ENCODE results near the gene SMTNL2. TPM values are rescaled to one million over a fixed set of nuclear protein-coding genes. Genes with fewer than 3 reads are reported as not detected.

The SMTNL2 gene
- total RNA-seq, 1 donor from 2014 or later: 22.0 TPM

DNA sequence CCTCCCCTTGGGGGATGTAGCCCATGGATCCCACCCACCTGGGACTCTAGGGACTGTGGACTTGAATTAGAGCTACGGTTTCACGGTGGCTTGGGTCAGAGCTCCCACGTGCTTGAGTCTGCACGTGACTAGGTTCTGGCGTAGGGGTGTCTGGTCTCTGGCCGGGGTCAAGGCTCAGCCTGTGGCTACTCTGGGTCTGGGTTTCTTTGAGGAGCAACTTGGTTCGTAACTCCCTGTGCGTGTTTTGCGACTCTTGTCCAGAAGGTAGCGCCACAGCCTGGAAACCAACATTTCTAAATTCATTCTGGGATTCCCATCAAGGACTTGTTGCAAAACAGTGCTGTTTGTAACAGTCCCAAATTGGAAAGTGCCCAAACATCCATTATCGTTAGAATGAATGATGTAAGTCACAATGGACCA lies 23.5 kb upstream of the SMTNL2 start:
- Mint-ChIP-seq H3K36me3 (ENCODE audit: unreplicated experiment) (no peaks in the 10 kb centered on the region), H3K9me3 (ENCODE audit: unreplicated experiment) (no peaks in the 10 kb centered on the region), H3K27me3 (ENCODE audit: unreplicated experiment) (peaks cover 6% of the 10 kb centered on the region), H3K4me3 (ENCODE audit: unreplicated experiment) (peak overlapping the region; percentile 49), H3K27ac (ENCODE audit: unreplicated experiment) (peak overlapping the region; percentile 48), H3K4me1 (ENCODE audit: low read depth, unreplicated experiment) (peaks cover 17% of the 10 kb centered on the region)
- TF ChIP-seq, protein P1, sequence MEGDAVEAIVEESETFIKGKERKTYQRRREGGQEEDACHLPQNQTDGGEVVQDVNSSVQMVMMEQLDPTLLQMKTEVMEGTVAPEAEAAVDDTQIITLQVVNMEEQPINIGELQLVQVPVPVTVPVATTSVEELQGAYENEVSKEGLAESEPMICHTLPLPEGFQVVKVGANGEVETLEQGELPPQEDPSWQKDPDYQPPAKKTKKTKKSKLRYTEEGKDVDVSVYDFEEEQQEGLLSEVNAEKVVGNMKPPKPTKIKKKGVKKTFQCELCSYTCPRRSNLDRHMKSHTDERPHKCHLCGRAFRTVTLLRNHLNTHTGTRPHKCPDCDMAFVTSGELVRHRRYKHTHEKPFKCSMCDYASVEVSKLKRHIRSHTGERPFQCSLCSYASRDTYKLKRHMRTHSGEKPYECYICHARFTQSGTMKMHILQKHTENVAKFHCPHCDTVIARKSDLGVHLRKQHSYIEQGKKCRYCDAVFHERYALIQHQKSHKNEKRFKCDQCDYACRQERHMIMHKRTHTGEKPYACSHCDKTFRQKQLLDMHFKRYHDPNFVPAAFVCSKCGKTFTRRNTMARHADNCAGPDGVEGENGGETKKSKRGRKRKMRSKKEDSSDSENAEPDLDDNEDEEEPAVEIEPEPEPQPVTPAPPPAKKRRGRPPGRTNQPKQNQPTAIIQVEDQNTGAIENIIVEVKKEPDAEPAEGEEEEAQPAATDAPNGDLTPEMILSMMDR (IDR thresholded peaks at IDR 0.05; ENCODE audit: partially characterized antibody, unreplicated experiment): no peak
- DNase-seq: no peak

DNA sequence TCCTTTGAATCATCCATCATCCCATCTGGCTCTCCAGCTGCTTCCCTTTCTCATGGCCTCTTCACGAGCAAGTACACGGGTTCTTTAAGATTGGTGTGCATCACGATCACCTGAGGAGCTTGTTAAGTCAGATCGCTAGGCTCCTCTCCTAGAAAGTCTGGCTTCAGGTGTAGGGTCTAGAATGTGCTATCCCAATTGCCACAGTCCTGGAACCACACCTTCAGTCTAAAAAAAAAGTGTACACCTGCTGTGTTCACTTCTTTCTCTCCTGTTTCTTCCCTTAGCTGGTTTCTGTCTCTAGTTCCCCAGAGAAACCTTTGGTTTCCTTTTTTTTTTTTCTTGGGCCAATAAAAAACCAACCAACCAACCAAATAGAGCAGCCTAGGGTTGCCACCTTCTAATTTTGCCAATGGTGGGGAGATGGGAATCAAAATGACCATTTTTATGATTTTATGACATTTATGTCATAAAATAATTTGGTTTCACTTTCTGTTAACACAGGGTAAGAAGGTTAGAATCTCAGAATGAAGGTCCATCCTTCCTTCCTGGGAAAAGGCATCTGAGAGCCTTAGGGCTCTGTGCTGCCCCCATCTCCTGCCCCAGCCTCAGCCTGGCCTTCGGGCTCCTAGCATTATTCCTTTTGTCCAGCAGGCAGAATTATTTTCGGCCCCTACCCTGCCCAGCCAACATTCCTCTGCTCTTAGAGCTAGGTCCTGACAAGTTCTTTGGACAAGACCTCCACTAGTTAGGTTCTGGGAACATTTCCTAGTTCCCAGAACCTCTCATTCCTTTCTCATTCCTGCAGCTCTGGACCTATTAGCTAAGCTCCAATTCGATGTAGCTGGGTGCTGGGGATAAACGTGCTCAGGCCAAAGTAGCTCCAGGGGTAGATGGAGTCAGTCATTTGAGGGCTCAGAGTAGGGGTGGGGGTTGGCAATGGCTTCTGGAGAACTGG lies 22.0 kb upstream of the SMTNL2 start:
- Mint-ChIP-seq H3K27ac (ENCODE audit: unreplicated experiment) (no peak overlapping the region), H3K9me3 (ENCODE audit: unreplicated experiment) (no peaks in the 10 kb centered on the region), H3K4me1 (ENCODE audit: low read depth, unreplicated experiment) (peaks cover 6% of the 10 kb centered on the region), H3K4me3 (ENCODE audit: unreplicated experiment) (no peak overlapping the region), H3K27me3 (ENCODE audit: unreplicated experiment) (peaks cover 7% of the 10 kb centered on the region), H3K36me3 (ENCODE audit: unreplicated experiment) (no peaks in the 10 kb centered on the region)
- TF ChIP-seq, protein P1 (IDR thresholded peaks at IDR 0.05; ENCODE audit: partially characterized antibody, unreplicated experiment): no peak
- no peak for DNase-seq

DNA sequence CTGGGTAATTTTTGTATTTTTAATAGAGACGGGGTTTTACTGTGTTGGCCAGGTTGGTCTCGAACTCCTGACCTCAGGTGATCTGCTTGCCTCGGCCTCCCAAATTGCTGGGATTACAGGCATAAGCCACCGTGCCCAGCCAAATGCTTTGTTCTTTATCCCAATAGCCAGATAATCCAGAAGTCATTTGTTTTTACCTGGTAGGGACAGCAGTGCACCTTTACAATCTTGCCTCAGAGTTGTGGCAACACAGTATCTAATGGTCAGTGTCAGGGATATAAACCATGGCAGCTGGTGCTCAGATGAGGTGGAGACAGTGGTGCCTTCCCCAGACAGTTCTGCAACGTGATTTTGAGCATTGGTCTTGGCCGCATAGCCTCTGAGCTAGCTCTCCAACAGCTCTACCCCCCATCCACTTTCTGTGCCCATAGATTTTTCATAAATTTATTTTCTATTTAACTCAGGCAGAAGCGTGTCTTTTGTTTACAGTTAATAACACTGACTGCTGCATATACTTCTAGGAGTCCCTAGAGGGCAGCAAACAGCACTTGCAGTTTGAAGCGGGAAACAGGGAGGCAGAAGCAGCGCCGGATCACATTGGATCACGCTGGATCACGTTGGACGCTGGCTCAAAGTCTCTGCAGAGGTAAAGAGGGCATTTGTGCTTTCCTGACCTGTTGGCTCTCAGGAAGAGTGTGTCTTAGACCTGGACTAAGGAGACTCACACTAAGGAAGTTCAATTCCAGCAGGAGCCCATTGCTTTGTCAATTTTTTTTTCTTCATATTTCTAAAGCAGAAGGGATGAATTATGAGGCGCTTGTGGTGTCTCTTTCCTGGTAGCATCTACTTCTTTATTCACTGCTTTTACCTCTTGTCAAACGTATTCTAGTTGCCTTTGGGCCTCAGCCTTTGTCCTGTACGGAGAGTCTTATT lies 18.9 kb upstream of the SMTNL2 start:
- Mint-ChIP-seq H3K4me3 (ENCODE audit: unreplicated experiment) (peak overlapping the region; percentile 6), H3K36me3 (ENCODE audit: unreplicated experiment) (no peaks in the 10 kb centered on the region), H3K9me3 (ENCODE audit: unreplicated experiment) (no peaks in the 10 kb centered on the region), H3K4me1 (ENCODE audit: low read depth, unreplicated experiment) (peaks cover 8% of the 10 kb centered on the region), H3K27me3 (ENCODE audit: unreplicated experiment) (peaks cover 5% of the 10 kb centered on the region), H3K27ac (ENCODE audit: unreplicated experiment) (peak overlapping the region; percentile 48)
- no peak for DNase-seq
- TF ChIP-seq, protein P1 (IDR thresholded peaks at IDR 0.05; ENCODE audit: partially characterized antibody, unreplicated experiment): peak; percentile 72

DNA sequence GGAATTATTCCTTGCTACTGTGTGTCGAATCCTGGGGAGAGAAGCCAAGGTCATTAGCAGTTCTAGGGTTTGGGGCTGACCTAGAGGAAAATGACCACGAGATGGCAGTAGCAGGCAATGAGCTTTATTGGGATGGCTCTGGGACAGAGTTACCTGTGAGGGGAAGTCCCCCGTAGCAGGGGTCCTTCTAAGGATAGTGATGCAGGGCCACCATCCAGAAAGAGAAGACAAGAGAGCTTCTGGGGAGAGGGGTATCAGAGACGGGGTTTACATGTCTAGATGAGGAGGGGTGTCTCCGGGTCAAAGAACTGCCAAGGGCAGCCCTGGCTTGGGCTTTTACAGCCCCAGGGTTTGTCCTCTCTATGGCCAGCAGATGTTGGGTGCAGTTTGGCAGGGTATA lies 17.5 kb upstream of the SMTNL2 start:
- Mint-ChIP-seq H3K36me3 (ENCODE audit: unreplicated experiment) (no peaks in the 10 kb centered on the region), H3K27ac (ENCODE audit: unreplicated experiment) (no peak overlapping the region), H3K9me3 (ENCODE audit: unreplicated experiment) (no peaks in the 10 kb centered on the region), H3K4me3 (ENCODE audit: unreplicated experiment) (no peak overlapping the region), H3K27me3 (ENCODE audit: unreplicated experiment) (peaks cover 5% of the 10 kb centered on the region), H3K4me1 (ENCODE audit: low read depth, unreplicated experiment) (peaks cover 4% of the 10 kb centered on the region)
- TF ChIP-seq, protein P1 (IDR thresholded peaks at IDR 0.05; ENCODE audit: partially characterized antibody, unreplicated experiment): peak; percentile 70
- peak; percentile 74 for DNase-seq
